ENCODE results near the gene PRRG4. TPM values are rescaled to one million over a fixed set of nuclear protein-coding genes. Genes with fewer than 3 reads are reported as not detected.

Gene PRRG4
- total RNA-seq, result not detected in 2 replicates

DNA sequence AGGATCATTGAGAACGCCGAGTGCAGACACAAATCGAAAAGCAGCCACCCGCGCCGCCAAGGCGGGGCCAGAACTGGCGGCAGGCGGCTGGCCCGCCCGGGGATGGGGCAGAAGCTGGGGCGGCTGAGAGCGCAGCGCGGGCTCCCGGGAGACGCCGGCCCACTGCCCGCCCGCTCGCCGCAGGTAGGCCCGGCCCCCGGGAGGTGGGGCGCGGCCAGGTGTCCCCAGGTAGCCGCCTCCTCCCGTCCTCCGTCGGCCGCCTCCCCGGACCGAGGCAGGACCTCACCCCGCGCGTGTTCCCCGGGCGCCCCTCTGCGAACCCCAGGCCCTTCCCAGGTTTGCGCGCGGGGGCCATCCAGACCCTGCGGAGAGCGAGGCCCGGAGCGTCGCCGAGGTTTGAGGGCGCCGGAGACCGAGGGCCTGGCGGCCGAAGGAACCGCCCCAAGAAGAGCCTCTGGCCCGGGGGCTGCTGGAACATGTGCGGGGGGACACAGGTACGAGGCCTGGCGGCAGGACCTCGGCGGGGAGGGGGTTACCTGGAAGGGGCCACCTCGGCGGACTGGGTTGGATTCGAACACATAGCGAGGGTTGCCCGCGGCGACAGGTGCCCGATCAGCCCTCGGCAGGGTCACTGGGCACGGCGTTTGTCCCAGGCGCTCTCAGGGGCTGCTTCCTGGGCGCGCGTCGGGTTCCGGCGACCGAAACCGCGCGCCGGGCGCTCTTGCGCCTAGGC, at the start of gene PRRG4:
TSS of gene PRRG4 (plus strand) at position 248 of the 733 bp plus-strand sequence. CDS start 603 bp downstream, outside the sequence.

DNA sequence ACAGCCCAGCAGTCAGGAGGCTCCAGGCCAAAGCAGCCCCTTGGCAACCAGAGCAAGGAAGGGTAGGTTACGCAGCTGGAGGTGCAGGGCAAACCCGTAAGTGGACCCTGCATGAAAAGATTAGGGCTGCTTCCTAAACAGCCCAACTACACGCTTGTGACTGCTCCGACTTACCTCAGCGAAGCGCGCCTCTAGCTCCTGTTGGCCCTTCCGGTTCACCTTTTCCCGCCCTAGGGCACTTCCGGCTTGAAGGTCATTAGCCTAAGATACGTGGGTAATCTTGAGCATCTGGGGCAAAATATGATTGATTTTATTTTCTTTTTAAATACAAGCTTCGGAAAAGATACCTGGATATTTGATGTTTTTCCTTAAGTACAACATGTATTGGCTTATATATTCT, 35.3 kb upstream of the PRRG4 start, which contains the start of gene CCDC73:
TSS of gene CCDC73 (minus strand) at position 224 of the 400 bp plus-strand sequence. CDS start 34,419 bp downstream, outside the sequence.

DNA sequence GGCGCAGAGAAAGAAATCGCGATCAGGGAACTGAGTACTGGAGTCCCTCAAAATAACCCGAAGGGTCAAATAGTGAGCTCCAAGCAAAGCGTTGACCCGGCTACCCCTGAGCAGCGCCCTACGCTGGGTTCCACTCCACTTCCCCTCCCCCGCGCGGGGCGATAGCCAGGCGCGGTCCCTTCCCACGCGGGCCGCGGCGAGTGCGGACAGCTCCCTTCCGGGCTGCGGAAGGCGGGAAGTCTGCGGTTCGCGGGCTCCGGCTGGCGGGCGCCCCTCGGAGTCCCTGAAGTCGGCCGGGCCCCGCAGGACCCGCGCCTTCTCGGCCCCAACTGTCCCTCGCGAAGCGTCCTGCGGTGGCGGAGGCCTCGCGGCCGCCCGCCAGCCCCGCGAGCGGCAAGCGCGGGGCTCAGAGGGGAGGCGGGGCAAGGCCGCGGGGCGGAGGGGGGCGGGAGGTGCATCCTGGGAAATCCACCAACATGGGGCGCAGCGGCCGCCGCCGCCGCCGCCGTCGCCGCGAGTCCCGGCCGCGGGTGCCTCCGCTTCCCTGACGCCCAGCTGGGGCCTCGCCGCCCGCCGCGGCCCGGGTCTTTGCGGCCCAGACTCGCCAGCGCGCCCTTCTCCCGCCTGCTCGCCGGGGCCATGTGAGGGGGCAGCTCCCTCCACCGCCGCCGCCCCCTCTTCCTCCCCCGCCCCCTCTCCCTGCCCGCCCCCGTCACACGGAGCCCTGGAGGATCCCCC, 62.8 kb downstream of the PRRG4 start, which contains the start of gene QSER1:
TSS of gene QSER1 (plus strand) at position 457 of the 738 bp plus-strand sequence. CDS start 315 bp downstream, outside the sequence.

Other genes starting within 250 kb of the PRRG4 start
- 319 and 330 TPM in 2 replicates for gene EIF3M, start 246.1 kb upstream of the PRRG4 start, total RNA-seq
- gene CCDC73, start 35.3 kb upstream of the PRRG4 start, total RNA-seq, result not detected in 2 replicates
- gene QSER1, start 62.9 kb downstream of the PRRG4 start, total RNA-seq, result 24.3 and 33.0 TPM in 2 replicates
- gene DEPDC7, start 186.0 kb downstream of the PRRG4 start, total RNA-seq, result 2.6 and 3.3 TPM in 2 replicates
- gene TCP11L1, start 209.6 kb downstream of the PRRG4 start, total RNA-seq, result 19.1 and 27.2 TPM in 2 replicates

Data from subcutaneous preadipocyte (primary cell).